H1 (cell line): Measurements from ENCODE around the gene CUEDC1. TPM values are rescaled to one million over a fixed set of nuclear protein-coding genes. Genes with fewer than 3 reads are reported as not detected.

Experiments
- CTCF ChIA-PET: fragments of 300-600 bp; sonication (Branson Sonifier 250); formaldehyde crosslinking; loops from one replicate; lab custom pipeline; 2021; ENCODE audit not compliant: partially characterized antibody; lab: Charles Lee
- POLR2A ChIA-PET: fragments of 300-600 bp; sonication (Branson Sonifier 250); formaldehyde crosslinking; loops from one replicate; lab custom pipeline; 2021; ENCODE audit warnings: inconsistent platforms; ENCODE audit not compliant: partially characterized antibody; lab: Charles Lee
- DNase-seq, 2 experiments: peaks; one replicate each; pipeline versions ENCODE4 v3.0.0 to v3.0.0-alpha.2; 2010 to 2022; ENCODE audit warnings: low spot score in 2 of 2, low read depth in 1 of 2, mixed read lengths in 1 of 2
- FAIRE-seq: peaks from 2 replicates; lab custom pipeline; 2011; peaks lifted over from hg19 to GRCh38; lab: Jason Lieb, UNC
- H2AFZ ChIP-seq: 2 replicates; pipeline ENCODE4 v1.8.1; 2012; ENCODE audit warnings: low read length, inconsistent platforms
- H2AK5ac ChIP-seq: 2 replicates; pipeline ENCODE4 v1.6.1; 2013; ENCODE audit warnings: low read depth, low read length
- H2BK120ac ChIP-seq: replicated peaks from 2 replicates; pipeline ENCODE3; 2013; ENCODE audit warnings: low read depth, low read length, inconsistent platforms
- H2BK12ac ChIP-seq: 2 replicates; pipeline ENCODE4 v1.6.1; 2013; ENCODE audit warnings: low read depth, low read length
- H2BK15ac ChIP-seq: 2 replicates; pipeline ENCODE4 v1.6.1; 2013; ENCODE audit warnings: low read length
- H2BK20ac ChIP-seq: 2 replicates; pipeline ENCODE4 v1.6.1; 2013; ENCODE audit warnings: low read length
- H2BK5ac ChIP-seq: 2 replicates; pipeline ENCODE4 v1.6.1; 2013; ENCODE audit warnings: low read depth, low read length
- H3K14ac ChIP-seq: 2 replicates; pipeline ENCODE4 v1.6.1; 2013; ENCODE audit warnings: inconsistent platforms; ENCODE audit not compliant: insufficient read length
- H3K18ac ChIP-seq: 2 replicates; pipeline ENCODE4 v1.6.1; 2013; ENCODE audit warnings: low read length; ENCODE audit errors: extremely low read depth
- H3K23ac ChIP-seq: 2 replicates; pipeline ENCODE4 v1.6.1; 2013; ENCODE audit warnings: inconsistent platforms; ENCODE audit not compliant: insufficient read length
- H3K23me2 ChIP-seq: 2 replicates; pipeline ENCODE4 v1.6.1; 2013; ENCODE audit warnings: low read depth, low read length
- H3K27ac ChIP-seq: 2 replicates; pipeline ENCODE4 v1.6.1; 2011; ENCODE audit warnings: low read depth, low read length, inconsistent platforms
- H3K27me3 ChIP-seq, 4 experiments: replicated peaks in 1 of 4; 1 replicate in 1 of 4; 2 replicates in 3 of 4; pipeline versions ENCODE4 v1.6.1 to v1.8.1; 2011 to 2013; ENCODE audit warnings: low read length in 3 of 4, mild to moderate bottlenecking in 3 of 4, inconsistent platforms in 2 of 4, mixed read lengths in 2 of 4, moderate library complexity in 1 of 4; ENCODE audit not compliant: control insufficient read depth in 3 of 4, insufficient read depth in 3 of 4; ENCODE audit errors: extremely low read depth in 1 of 4
- H3K36me3 ChIP-seq, 4 experiments: 2 replicates each; pipeline versions ENCODE4 v1.6.1 to v1.8.1; 2011 to 2013; ENCODE audit warnings: mild to moderate bottlenecking in 4 of 4, low read length in 3 of 4, moderate library complexity in 2 of 4, control low read depth in 1 of 4, inconsistent platforms in 1 of 4; ENCODE audit not compliant: insufficient read depth in 4 of 4, control insufficient read depth in 2 of 4
- H3K4ac ChIP-seq: replicated peaks from 2 replicates; pipeline ENCODE3; 2013; ENCODE audit warnings: low read length, low read depth, mixed read lengths, inconsistent platforms; ENCODE audit not compliant: insufficient read length
- H3K4me1 ChIP-seq, 4 experiments: replicated peaks in 1 of 4; 1 replicate in 1 of 4; 2 replicates in 3 of 4; pipeline versions ENCODE4 v1.6.1 to v1.8.1; 2011 to 2013; ENCODE audit warnings: low read length in 3 of 4, inconsistent platforms in 2 of 4, mixed read lengths in 1 of 4; ENCODE audit not compliant: insufficient read depth in 4 of 4, control insufficient read depth in 3 of 4
- H3K4me2 ChIP-seq, 2 experiments: 2 replicates each; pipeline versions ENCODE4 v1.6.1 to v1.8.1; 2011 to 2013; ENCODE audit warnings: low read depth in 2 of 2, low read length in 2 of 2, control low read depth in 1 of 2, inconsistent platforms in 1 of 2, mild to moderate bottlenecking in 1 of 2; ENCODE audit not compliant: insufficient read depth in 1 of 2
- H3K4me3 ChIP-seq, 4 experiments: fragments of 200-600, 300-600 bp in 1 of 4; sonication (generic), shearing (Covaris generic), sonication (Bioruptor Twin) in 1 of 4; 2 replicates each; pipeline versions ENCODE4 v1.5.1 to v1.8.1; 2011 to 2016; ENCODE audit warnings: low read length in 4 of 4, low read depth in 3 of 4, control low read depth in 2 of 4, inconsistent platforms in 2 of 4, mild to moderate bottlenecking in 2 of 4, mixed read lengths in 1 of 4, moderate library complexity in 1 of 4; ENCODE audit not compliant: insufficient read depth in 2 of 4; ENCODE audit errors: extremely low read depth in 1 of 4
- H3K56ac ChIP-seq: replicated peaks from 2 replicates; pipeline ENCODE3; 2013; ENCODE audit warnings: low read depth, mild to moderate bottlenecking, mixed read lengths, low read length, inconsistent platforms; ENCODE audit not compliant: insufficient read length
- H3K79me1 ChIP-seq: 2 replicates; pipeline ENCODE4 v1.6.1; 2013; ENCODE audit warnings: low read depth, low read length, control low read depth
- H3K79me2 ChIP-seq, 2 experiments: 2 replicates each; pipeline versions ENCODE4 v1.6.1 to v1.8.1; 2012 to 2013; ENCODE audit warnings: low read length in 2 of 2, mild to moderate bottlenecking in 2 of 2, inconsistent platforms in 1 of 2; ENCODE audit not compliant: insufficient read depth in 2 of 2, control insufficient read depth in 1 of 2
- H3K9ac ChIP-seq, 4 experiments: replicated peaks in 1 of 4; 1 replicate in 1 of 4; 2 replicates in 3 of 4; pipeline versions ENCODE4 v1.6.1 to v1.8.1; 2011 to 2013; ENCODE audit warnings: low read depth in 3 of 4, low read length in 3 of 4, control low read depth in 2 of 4, mild to moderate bottlenecking in 2 of 4, moderate library complexity in 2 of 4, inconsistent platforms in 1 of 4; ENCODE audit errors: extremely low read depth in 1 of 4
- H3K9me3 ChIP-seq, 2 experiments: 2 replicates each; pipeline versions ENCODE4 v1.6.1 to v1.8.1; 2012 to 2013; ENCODE audit warnings: mild to moderate bottlenecking in 2 of 2, moderate library complexity in 2 of 2, control low read depth in 1 of 2, inconsistent platforms in 1 of 2, low read depth in 1 of 2, low read length in 1 of 2, mixed read lengths in 1 of 2; ENCODE audit not compliant: insufficient read depth in 2 of 2
- H4K20me1 ChIP-seq, 2 experiments: replicated peaks in 1 of 2; 2 replicates each; pipeline versions ENCODE3 to v1.8.1; 2011 to 2013; ENCODE audit warnings: inconsistent platforms in 2 of 2, low read length in 2 of 2, mild to moderate bottlenecking in 1 of 2; ENCODE audit not compliant: insufficient read depth in 2 of 2, control insufficient read depth in 1 of 2
- H4K5ac ChIP-seq: 2 replicates; pipeline ENCODE4 v1.6.1; 2013; ENCODE audit warnings: low read length, low read depth, mixed read lengths, inconsistent platforms; ENCODE audit not compliant: insufficient read length
- H4K8ac ChIP-seq: 2 replicates; pipeline ENCODE4 v1.8.0; 2013; ENCODE audit warnings: mild to moderate bottlenecking, moderate library complexity, low read length, inconsistent platforms; ENCODE audit not compliant: insufficient read depth; ENCODE audit errors: extremely low read depth
- H4K91ac ChIP-seq: replicated peaks from 2 replicates; pipeline ENCODE3; 2013; ENCODE audit warnings: low read length, mixed read lengths, inconsistent platforms; ENCODE audit not compliant: insufficient read length
- BRCA1 ChIP-seq: IDR thresholded peaks from 2 replicates; pipeline ENCODE4 v1.6.1; 2012; ENCODE audit warnings: low read depth, low read length, improper control_type of control experiment
- CBX5 ChIP-seq: fragments of 300-800, 300-1000 bp; sonication (generic); IDR thresholded peaks from 2 replicates; pipeline ENCODE4 v1.7.1; 2016; ENCODE audit warnings: antibody characterized with exemption, low read length, low read depth
- CHD1 ChIP-seq: IDR thresholded peaks from 2 replicates; pipeline ENCODE4 v1.6.1; 2012; ENCODE audit warnings: low read depth, low read length, improper control_type of control experiment
- CHD2 ChIP-seq: IDR thresholded peaks from 2 replicates; pipeline ENCODE4 v1.6.1; 2012; ENCODE audit warnings: low read length, improper control_type of control experiment
- JUND ChIP-seq: IDR thresholded peaks from 2 replicates; pipeline ENCODE4 v1.6.1; 2011; ENCODE audit warnings: mild to moderate bottlenecking, improper control_type of control experiment, low read length
- NANOG ChIP-seq: IDR thresholded peaks from 2 replicates; pipeline ENCODE4 v1.6.1; 2011; ENCODE audit warnings: low read length, low read depth, mild to moderate bottlenecking, inconsistent platforms; ENCODE audit not compliant: insufficient read depth, poor library complexity, severe bottlenecking
- POLR2AphosphoS5 ChIP-seq: IDR thresholded peaks from 2 replicates; pipeline ENCODE4 v1.6.1; 2011; ENCODE audit warnings: low read depth, low read length
- RNF2 ChIP-seq: fragments of 200-900, 300-1000 bp; sonication (generic); IDR thresholded peaks from 2 replicates; pipeline ENCODE4 v1.7.1; 2016; ENCODE audit warnings: borderline replicate concordance, low read depth, mild to moderate bottlenecking, antibody characterized with exemption, low read length; ENCODE audit not compliant: poor library complexity, severe bottlenecking; ENCODE audit errors: missing control alignments
- SIN3A ChIP-seq, 2 experiments: IDR thresholded peaks in 1 of 2; conservative IDR thresholded peaks in 1 of 2; 2 replicates each; pipeline ENCODE4 v1.6.1; 2011 to 2012; ENCODE audit warnings: low read length in 2 of 2, improper control_type of control experiment in 1 of 2, low read depth in 1 of 2, mild to moderate bottlenecking in 1 of 2
- SIRT6 ChIP-seq: IDR thresholded peaks from one replicate; pipeline ENCODE4 v1.7.1; 2012; ENCODE audit warnings: low read length, inconsistent platforms
- SIX5 ChIP-seq: IDR thresholded peaks from 2 replicates; pipeline ENCODE4 v1.6.1; 2011; ENCODE audit warnings: mild to moderate bottlenecking, low read depth, low read length
- SP4 ChIP-seq: IDR thresholded peaks from 2 replicates; pipeline ENCODE4 v1.6.1; 2012; ENCODE audit warnings: low read length, inconsistent platforms
- YY1 ChIP-seq: IDR thresholded peaks from 2 replicates; pipeline ENCODE4 v1.6.1; 2011; ENCODE audit warnings: low read depth, mild to moderate bottlenecking, low read length
- ZNF274 ChIP-seq: IDR thresholded peaks from 2 replicates; pipeline ENCODE4 v1.7.0; 2012; ENCODE audit warnings: low read length, borderline replicate concordance; ENCODE audit errors: extremely low read depth
- WGBS, 2 experiments: shearing (Covaris generic) in 1 of 2; methylation state at CpG; one replicate each; pipeline versions ENCODE4 v1.1.6 to v1.1.7; 2013 to 2015; ENCODE audit warnings: low lambda C conversion rate in 2 of 2, mixed read lengths in 2 of 2, inconsistent platforms in 1 of 2, low coverage in 1 of 2, missing lambda C conversion rate in 1 of 2; ENCODE audit not compliant: insufficient replicate concordance in 2 of 2, insufficient coverage in 1 of 2, insufficient read length in 1 of 2; ENCODE audit errors: extremely low coverage in 1 of 2, missing lambda C conversion rate in 1 of 2; 5-methylcytosine and 5-hydroxymethylcytosine counted together
- polyA plus RNA-seq, 7 experiments: library from polyadenylated mRNA; depleted of rRNA in 3 of 7; stranded (reverse) in 5 of 7; unstranded in 2 of 7; fragments of >200 nt in 5 of 7; fragments of 200-250 nt in 2 of 7; gene quantifications; 1 replicate in 5 of 7; 2 replicates in 1 of 7; 4 replicates in 1 of 7; pipeline versions ENCODE4 v1.2.1 to v1.2.3, GENCODE V29; 2011 to 2013; ENCODE audit warnings: missing spikeins in 2 of 7, mixed read lengths in 2 of 7
- total RNA-seq: library from RNA; stranded (reverse); fragmentation: NEBNext Ultra II Directional; extraction: Animal tissue kit (Norgen Biotek cat#: 25700); gene quantifications from 2 replicates; pipeline ENCODE4 v1.2.1, GENCODE V29; 2021

The CUEDC1 gene
- total and polyA plus RNA-seq, 2 of the 8 experiments (the other 6 are each of a cell fraction or from before 2014, with no cell fraction given): 4.0 to 10.7 TPM

DNA sequence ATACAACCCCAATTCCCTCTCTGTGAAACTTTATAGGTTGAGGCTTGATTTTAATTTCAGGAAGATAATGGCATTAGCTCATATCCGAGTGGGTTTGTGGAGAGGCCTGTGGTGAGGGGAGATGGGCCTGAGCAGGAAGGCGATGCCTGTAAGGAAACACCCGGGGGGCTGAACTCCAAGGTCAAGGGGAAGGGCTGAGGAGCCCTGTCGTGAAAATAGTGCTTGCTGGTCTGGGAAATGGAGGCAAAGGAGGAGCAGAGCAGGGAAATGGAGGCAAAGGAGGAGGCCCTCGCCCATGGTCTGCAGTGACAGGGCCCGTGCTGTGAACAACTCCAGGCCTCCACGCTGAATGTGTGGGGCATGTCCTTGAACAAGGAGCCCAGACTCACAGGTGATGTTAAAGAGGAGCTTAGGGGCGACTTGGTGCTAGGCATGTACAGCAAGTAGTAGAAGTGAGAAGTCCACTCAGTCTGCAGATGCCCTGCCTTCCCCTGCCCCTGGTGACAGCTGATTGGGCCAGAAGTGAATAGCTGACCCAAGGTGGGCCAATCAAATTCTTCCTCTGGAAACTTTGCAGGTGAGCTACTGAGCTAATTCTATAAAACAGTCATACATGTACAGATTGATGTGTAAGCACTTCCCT lies 143.5 kb downstream of the CUEDC1 start:
- POLR2A ChIA-PET: no interaction called here

More for the DNA sequence above, 143.5 kb downstream of the CUEDC1 start:
- Histone ChIP-seq H2BK5ac (no peak overlapping the region), H4K91ac (no peak overlapping the region), H3K23me2 (no peaks in the 10 kb centered on the region), H3K79me1 (no peaks in the 10 kb centered on the region), H3K4me1 (no peaks in the 10 kb centered on the region; a peak in 1 of 7 replicates), H3K4me3 (no peak overlapping the region), H3K27me3 (no peaks in the 10 kb centered on the region; a peak in 1 of 7 replicates), H3K4me2 (no peak overlapping the region), H3K36me3 (no peaks in the 10 kb centered on the region), H2AFZ (peak overlapping the region; percentile 85; the same call in 1 of the 2 replicates)
- no peak for FAIRE-seq
- TF ChIP-seq SIRT6 (no peak), CHD2 (no peak), JUND (no peak), SIN3A (conservative IDR thresholded peaks at IDR 0.05 in 1 of 2, IDR thresholded peaks at IDR 0.05 in 1 of 2; ENCODE audit: low read depth in 1 of 2, low read length in 2 of 2) (no peak), SIX5 (no peak), SP4 (no peak), CBX5 (no peak), ZNF274 (no peak), CHD1 (no peak), NANOG (no peak), RNF2 (no peak), BRCA1 (no peak), POLR2AphosphoS5 (no peak), YY1 (no peak)
- TF ChIP-seq, all 59 proteins: peak for 0
- H3K9ac ChIP-seq: no peak overlapping the region
- no peak overlapping the region; the same call in 1 of the 2 replicates for H2BK12ac ChIP-seq
- no peak overlapping the region for H4K5ac ChIP-seq
- H4K8ac ChIP-seq: no peak overlapping the region
- H3K9me3 ChIP-seq: no peaks in the 10 kb centered on the region
- WGBS, 2 experiments: 87% methylated on average over 8 of the region's 8 CpGs; no CpG with 5 or more reads in 1 of the 2 experiments
- no peaks in the 10 kb centered on the region for H3K79me2 ChIP-seq
- H2BK15ac ChIP-seq: no peak overlapping the region
- no peak overlapping the region for H3K56ac ChIP-seq
- CTCF ChIA-PET: interaction anchor here (0.7 to 3.7 kb wide), 6 partner anchors 9 to 722 kb away, joined by 3 to 21 read pairs (median 4); no protein-coding TSS in a partner anchor
- no peaks in the 10 kb centered on the region for H4K20me1 ChIP-seq
- H3K4ac ChIP-seq: no peak overlapping the region
- no peak overlapping the region for H3K27ac ChIP-seq
- H3K14ac ChIP-seq: no peak overlapping the region
- no peak for DNase-seq
- H3K18ac ChIP-seq: no peak overlapping the region
- no peak overlapping the region for H2BK120ac ChIP-seq
- no peak overlapping the region for H2AK5ac ChIP-seq
- H3K23ac ChIP-seq: no peak overlapping the region
- H2BK20ac ChIP-seq: no peak overlapping the region
